HepG2 (cell line): Measurements from ENCODE around the gene ARAP3.

Source experiments
- FOSL1 ChIP-seq: sonication (generic); formaldehyde crosslinking; IDR thresholded peaks from 2 replicates; pipeline ENCODE4 v1.9.0; 2021; ENCODE audit warnings: missing genetic modification reagents, borderline replicate concordance
- SMAD9 ChIP-seq: sonication (generic); formaldehyde crosslinking; IDR thresholded peaks from 2 replicates; pipeline ENCODE4 v1.5.1; 2020; ENCODE audit warnings: mild to moderate bottlenecking, missing genetic modification reagents
- TAF15 ChIP-seq: fragments of 200-400 bp; formaldehyde crosslinking; IDR thresholded peaks from one replicate; pipeline ENCODE4 v1.6.1; 2018; ENCODE audit warnings: mild to moderate bottlenecking, low read depth, low read length; ENCODE audit not compliant: poor library complexity, severe bottlenecking
- TF ChIP-seq, protein P1 (sequence below): sonication (generic); formaldehyde crosslinking; IDR thresholded peaks from 2 replicates; pipeline ENCODE4 v1.5.0; 2020; ENCODE audit warnings: mild to moderate bottlenecking, missing genetic modification reagents, moderate library complexity
- TF ChIP-seq, protein P2 (sequence below): sonication (generic); formaldehyde crosslinking; IDR thresholded peaks from 2 replicates; pipeline ENCODE4 v1.4.0; 2020; ENCODE audit warnings: mild to moderate bottlenecking, missing genetic modification reagents

GRCh38 chr5:141694479-141694878, 12.4 kb upstream of the ARAP3 start:
- TF ChIP-seq TAF15 (no peak), FOSL1 (CRISPR knock-in tag) (no peak), SMAD9 (no peak)
- TF ChIP-seq, protein P1, sequence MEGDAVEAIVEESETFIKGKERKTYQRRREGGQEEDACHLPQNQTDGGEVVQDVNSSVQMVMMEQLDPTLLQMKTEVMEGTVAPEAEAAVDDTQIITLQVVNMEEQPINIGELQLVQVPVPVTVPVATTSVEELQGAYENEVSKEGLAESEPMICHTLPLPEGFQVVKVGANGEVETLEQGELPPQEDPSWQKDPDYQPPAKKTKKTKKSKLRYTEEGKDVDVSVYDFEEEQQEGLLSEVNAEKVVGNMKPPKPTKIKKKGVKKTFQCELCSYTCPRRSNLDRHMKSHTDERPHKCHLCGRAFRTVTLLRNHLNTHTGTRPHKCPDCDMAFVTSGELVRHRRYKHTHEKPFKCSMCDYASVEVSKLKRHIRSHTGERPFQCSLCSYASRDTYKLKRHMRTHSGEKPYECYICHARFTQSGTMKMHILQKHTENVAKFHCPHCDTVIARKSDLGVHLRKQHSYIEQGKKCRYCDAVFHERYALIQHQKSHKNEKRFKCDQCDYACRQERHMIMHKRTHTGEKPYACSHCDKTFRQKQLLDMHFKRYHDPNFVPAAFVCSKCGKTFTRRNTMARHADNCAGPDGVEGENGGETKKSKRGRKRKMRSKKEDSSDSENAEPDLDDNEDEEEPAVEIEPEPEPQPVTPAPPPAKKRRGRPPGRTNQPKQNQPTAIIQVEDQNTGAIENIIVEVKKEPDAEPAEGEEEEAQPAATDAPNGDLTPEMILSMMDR (CRISPR knock-in tag): no peak
- TF ChIP-seq, protein P2, sequence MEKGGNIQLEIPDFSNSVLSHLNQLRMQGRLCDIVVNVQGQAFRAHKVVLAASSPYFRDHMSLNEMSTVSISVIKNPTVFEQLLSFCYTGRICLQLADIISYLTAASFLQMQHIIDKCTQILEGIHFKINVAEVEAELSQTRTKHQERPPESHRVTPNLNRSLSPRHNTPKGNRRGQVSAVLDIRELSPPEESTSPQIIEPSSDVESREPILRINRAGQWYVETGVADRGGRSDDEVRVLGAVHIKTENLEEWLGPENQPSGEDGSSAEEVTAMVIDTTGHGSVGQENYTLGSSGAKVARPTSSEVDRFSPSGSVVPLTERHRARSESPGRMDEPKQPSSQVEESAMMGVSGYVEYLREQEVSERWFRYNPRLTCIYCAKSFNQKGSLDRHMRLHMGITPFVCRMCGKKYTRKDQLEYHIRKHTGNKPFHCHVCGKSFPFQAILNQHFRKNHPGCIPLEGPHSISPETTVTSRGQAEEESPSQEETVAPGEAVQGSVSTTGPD (CRISPR knock-in tag): no peak
